OCI-LY3 (cell line): ENCODE results near the gene MDM1.

Source experiments
- CTCF ChIP-seq: fragments of 200-600, 300-600 bp; sonication (generic); IDR thresholded peaks from 2 replicates; pipeline ENCODE4 v1.5.1; 2014; ENCODE audit warnings: antibody characterized with exemption, low read length, low read depth
- EZH2phosphoT487 ChIP-seq: fragments of 200-600 bp; shearing (Covaris generic); IDR thresholded peaks from 2 replicates; pipeline ENCODE4 v1.6.1; 2018; ENCODE audit warnings: antibody characterized with exemption, mixed run types, low read depth

- TF ChIP-seq CTCF (no peak), EZH2phosphoT487 (no peak)
Observed at GRCh38 chr12:68368327-68368726, 36.2 kb upstream of the MDM1 start.
